Measurements from ENCODE around the gene ORMDL1.

- TF ChIP-seq CTCF (IDR thresholded peaks at IDR 0.05) (no peak), POLR2A (IDR thresholded peaks at IDR 0.05) (no peak)
Observed at GRCh38 chr2:189756311-189756952, 27.7 kb downstream of the ORMDL1 start.
